ENCODE results near the gene CNOT9.

Gene CNOT9

DNA sequence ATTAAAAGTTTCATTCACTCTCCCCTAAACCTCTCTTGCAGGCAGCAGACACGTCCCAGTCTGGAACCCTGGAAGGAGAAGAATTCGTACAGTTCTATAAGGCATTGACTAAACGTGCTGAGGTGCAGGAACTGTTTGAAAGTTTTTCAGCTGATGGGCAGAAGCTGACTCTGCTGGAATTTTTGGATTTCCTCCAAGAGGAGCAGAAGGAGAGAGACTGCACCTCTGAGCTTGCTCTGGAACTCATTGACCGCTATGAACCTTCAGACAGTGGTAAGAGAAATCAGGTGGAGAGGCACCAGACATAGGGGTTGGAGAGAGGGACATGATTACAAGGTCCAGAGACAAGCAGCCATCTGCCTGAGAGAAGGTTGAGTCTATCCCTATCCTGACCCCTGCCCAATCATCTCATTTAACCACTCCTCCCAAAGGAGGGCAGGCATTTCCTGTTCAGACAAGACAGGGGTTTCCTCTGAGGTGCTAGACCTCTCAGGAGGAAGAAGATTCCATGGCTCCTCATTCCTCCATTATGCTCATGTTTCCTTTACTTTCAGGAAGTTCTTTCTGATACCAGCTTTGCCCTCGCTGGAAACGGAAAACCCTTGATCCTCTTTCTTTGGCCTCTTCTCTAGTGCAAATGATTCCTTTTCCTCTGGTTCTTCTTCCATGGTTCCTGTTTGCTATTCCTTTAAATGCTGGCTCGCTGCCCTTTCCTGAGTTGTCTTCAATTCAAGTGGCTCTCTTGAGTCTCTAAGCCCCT, 54.1 kb downstream of the CNOT9 start:
- TF ChIP-seq, protein P1, sequence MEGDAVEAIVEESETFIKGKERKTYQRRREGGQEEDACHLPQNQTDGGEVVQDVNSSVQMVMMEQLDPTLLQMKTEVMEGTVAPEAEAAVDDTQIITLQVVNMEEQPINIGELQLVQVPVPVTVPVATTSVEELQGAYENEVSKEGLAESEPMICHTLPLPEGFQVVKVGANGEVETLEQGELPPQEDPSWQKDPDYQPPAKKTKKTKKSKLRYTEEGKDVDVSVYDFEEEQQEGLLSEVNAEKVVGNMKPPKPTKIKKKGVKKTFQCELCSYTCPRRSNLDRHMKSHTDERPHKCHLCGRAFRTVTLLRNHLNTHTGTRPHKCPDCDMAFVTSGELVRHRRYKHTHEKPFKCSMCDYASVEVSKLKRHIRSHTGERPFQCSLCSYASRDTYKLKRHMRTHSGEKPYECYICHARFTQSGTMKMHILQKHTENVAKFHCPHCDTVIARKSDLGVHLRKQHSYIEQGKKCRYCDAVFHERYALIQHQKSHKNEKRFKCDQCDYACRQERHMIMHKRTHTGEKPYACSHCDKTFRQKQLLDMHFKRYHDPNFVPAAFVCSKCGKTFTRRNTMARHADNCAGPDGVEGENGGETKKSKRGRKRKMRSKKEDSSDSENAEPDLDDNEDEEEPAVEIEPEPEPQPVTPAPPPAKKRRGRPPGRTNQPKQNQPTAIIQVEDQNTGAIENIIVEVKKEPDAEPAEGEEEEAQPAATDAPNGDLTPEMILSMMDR (IDR thresholded peaks at IDR 0.05; ENCODE audit: low read depth, low read length), result no peak
- DNase-seq (ENCODE audit: low read depth in 2 of 2), result peak; percentile 33 to 62
- H3K4me3 ChIP-seq (replicated peaks in 1 of 2; ENCODE audit: low read depth in 2 of 2, low read length in 2 of 2), result no peak overlapping the region

DNA sequence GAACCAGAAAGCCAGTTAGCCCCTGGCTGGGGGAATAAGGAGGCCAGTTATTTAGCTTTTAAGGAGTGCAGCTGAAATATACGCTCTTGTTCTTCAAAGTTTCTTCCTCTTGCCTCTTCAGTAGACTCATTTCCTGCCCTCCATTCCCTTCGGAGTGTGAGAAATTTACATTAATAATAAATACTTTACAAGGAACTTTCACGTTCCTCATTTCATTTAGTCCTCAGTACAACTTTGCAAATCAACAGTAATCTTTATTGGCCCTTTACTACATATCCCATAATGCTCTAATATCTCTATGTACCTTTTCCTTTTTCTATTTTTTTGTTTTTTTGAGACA, 54.7 kb downstream of the CNOT9 start:
- DNase-seq (ENCODE audit: low read depth in 2 of 2), result no peak
- TF ChIP-seq, protein P1 (IDR thresholded peaks at IDR 0.05; ENCODE audit: low read depth, low read length), result no peak
- H3K4me3 ChIP-seq (replicated peaks in 1 of 2; ENCODE audit: low read depth in 2 of 2, low read length in 2 of 2), result no peak overlapping the region

DNA sequence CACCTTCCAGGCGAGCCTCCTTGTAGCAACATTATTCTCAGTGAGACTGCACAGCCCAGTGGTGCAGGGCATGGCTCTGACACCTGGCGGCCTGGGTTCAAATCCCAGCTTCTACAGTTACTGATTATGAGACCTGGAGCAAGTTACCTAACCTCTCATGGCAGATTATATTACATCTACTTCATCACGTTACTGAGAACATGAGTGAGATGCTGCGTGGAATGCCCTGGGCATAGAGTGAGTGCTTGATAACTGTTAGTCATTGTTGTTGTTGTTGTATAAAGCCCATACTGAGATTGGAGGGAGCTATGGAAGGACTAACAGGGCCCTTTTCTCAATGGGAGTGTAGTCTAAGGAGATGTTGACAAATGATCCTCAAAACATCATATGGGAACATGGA, 57.7 kb downstream of the CNOT9 start:
- TF ChIP-seq, protein P1 (IDR thresholded peaks at IDR 0.05; ENCODE audit: low read depth, low read length), result no peak
- no peak overlapping the region for H3K4me3 ChIP-seq (replicated peaks in 1 of 2; ENCODE audit: low read depth in 2 of 2, low read length in 2 of 2)
- no peak for DNase-seq (ENCODE audit: low read depth in 2 of 2)

DNA sequence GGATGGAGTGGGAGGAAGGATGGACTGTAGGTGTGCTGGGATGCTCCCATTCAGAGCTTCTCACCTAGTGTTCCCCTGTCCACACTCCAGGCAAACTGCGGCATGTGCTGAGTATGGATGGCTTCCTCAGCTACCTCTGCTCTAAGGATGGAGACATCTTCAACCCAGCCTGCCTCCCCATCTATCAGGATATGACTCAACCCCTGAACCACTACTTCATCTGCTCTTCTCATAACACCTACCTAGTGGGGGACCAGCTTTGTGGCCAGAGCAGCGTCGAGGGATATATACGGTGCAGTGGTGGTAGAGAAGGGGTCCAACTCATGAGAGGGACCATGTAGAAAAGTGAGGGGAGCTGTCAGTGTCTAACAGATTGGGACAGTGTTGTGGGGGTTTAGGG, 59.3 kb downstream of the CNOT9 start:
- H3K4me3 ChIP-seq (replicated peaks in 1 of 2; ENCODE audit: low read depth in 2 of 2, low read length in 2 of 2), result no peak overlapping the region
- DNase-seq (ENCODE audit: low read depth in 2 of 2), result no peak
- TF ChIP-seq, protein P1 (IDR thresholded peaks at IDR 0.05; ENCODE audit: low read depth, low read length), result no peak

DNA sequence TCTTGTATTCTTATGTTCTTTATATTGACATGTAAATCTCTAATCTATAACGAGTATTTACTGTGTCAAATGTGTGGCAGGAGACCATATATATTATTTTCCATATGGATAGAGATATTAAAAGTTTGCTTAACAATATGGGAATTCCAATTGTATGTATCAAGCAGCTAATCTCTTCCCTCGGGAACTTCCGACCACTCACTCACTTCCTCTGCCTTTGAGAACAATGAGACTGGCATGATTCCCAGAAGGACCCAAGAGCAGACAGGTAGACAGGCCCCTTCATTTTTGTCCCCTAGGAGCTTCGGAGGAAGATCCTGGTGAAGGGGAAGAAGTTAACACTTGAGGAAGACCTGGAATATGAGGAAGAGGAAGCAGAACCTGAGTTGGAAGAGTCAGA, 63.2 kb downstream of the CNOT9 start:
- TF ChIP-seq, protein P1 (IDR thresholded peaks at IDR 0.05; ENCODE audit: low read depth, low read length), result no peak
- peak; percentile 68 to 84 for DNase-seq (ENCODE audit: low read depth in 2 of 2)
- H3K4me3 ChIP-seq (replicated peaks in 1 of 2; ENCODE audit: low read depth in 2 of 2, low read length in 2 of 2), result no peak overlapping the region

DNA sequence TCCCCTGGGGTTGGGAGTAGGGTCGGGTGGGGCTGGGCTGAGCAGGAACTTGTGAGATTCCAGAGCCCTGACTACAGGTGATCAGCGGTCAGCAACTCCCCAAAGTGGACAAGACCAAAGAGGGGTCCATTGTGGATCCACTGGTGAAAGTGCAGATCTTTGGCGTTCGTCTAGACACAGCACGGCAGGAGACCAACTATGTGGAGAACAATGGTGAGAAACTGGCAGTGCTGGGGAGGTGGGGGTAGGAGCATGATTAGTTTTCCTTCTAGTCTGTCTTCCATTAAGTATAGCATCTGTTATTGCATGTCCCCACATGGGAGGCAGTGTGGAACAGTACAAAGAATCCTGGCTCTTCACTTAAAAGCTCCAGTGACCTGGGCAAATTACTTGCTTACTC, 67.1 kb downstream of the CNOT9 start:
- H3K4me3 ChIP-seq (replicated peaks in 1 of 2; ENCODE audit: low read depth in 2 of 2, low read length in 2 of 2), result no peak overlapping the region
- no peak for DNase-seq (ENCODE audit: low read depth in 2 of 2)
- TF ChIP-seq, protein P1 (IDR thresholded peaks at IDR 0.05; ENCODE audit: low read depth, low read length), result no peak

DNA sequence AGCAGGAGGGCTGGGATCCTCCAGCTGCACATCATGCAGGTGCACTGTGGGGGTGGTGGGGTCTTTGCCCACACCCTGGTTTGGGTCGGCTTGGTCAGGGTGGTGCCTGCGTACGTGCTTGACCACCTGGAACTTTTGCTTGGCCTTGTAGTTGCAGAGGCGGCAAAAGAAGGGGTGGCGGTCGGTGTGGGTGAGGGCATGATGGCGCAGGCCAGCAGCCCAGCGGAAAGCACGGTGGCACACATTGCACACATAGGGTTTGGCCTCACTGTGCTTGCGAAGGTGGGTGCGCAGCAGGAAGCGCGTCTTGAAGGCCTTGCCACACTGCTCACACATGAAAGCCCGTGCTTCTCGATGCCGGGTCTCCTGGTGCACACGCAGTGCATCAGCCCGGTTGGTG, 69.7 kb downstream of the CNOT9 start:
- TF ChIP-seq, protein P1 (IDR thresholded peaks at IDR 0.05; ENCODE audit: low read depth, low read length), result no peak
- H3K4me3 ChIP-seq (replicated peaks in 1 of 2; ENCODE audit: low read depth in 2 of 2, low read length in 2 of 2), result no peak overlapping the region

More for the DNA sequence above, 69.7 kb downstream of the CNOT9 start:
- no peak for DNase-seq (ENCODE audit: low read depth in 2 of 2)

All from cardiac fibroblast (primary cell).